ENCODE data around the gene FNDC3B. TPM values are rescaled to one million over a fixed set of nuclear protein-coding genes. Genes with fewer than 3 reads are reported as not detected.

Gene FNDC3B
- total and polyA plus RNA-seq, 4 donors, result 23.3 to 74.2 (median 32.9) TPM

GRCh38 chr3:172057059-172057458 is 17.7 kb downstream of the FNDC3B start:
- no peak for DNase-seq (ENCODE audit: low spot score)
- H3K4me1 ChIP-seq (ENCODE audit: control insufficient read depth in 4 of 4, insufficient read depth in 4 of 4, low read length in 3 of 4), result peaks cover 13 to 55% (median 28%) of the 10 kb centered on the region in 4 donors
- no peak overlapping the region for H3K4me3 ChIP-seq (ENCODE audit: low read depth in 1 of 3, low read length in 3 of 3)
- WGBS, result 60% methylated on average over 3 of the region's 3 CpGs
- H3K36me3 ChIP-seq (ENCODE audit: control insufficient read depth in 4 of 4, insufficient read depth in 3 of 4, low read depth in 1 of 4, low read length in 3 of 4), result peaks cover 0 to 3% (median 2%) of the 10 kb centered on the region in 4 donors
- no peaks in the 10 kb centered on the region for H3K9me3 ChIP-seq (ENCODE audit: control insufficient read depth in 4 of 4, low read length in 3 of 4)
- no peak overlapping the region for H3K27ac ChIP-seq (ENCODE audit: low read depth in 1 of 2, low read length in 2 of 2)
- TF ChIP-seq RAD21 (IDR thresholded peaks at IDR 0.05) (no peak), SP1 (IDR thresholded peaks at IDR 0.05) (no peak)
- H3K9ac ChIP-seq (ENCODE audit: low read depth in 1 of 2, low read length in 2 of 2), result no peak overlapping the region
- H3K27me3 ChIP-seq (ENCODE audit: control insufficient read depth in 4 of 4, insufficient read depth in 4 of 4, low read length in 3 of 4), result no peaks in the 10 kb centered on the region

- no peak overlapping the region for H3K27ac ChIP-seq (ENCODE audit: low read depth in 1 of 2, low read length in 2 of 2)
- 45% methylated on average over 3 of the region's 3 CpGs for WGBS
Observed at GRCh38 chr3:172057624-172058327, 18.4 kb downstream of the FNDC3B start.

GRCh38 chr3:172059532-172059931 is 20.2 kb downstream of the FNDC3B start:
- Histone ChIP-seq H3K27ac (ENCODE audit: low read depth in 1 of 2, low read length in 2 of 2) (peak overlapping the region; percentile 53), H3K4me3 (ENCODE audit: low read depth in 1 of 3, low read length in 3 of 3) (no peak overlapping the region), H3K27me3 (ENCODE audit: control insufficient read depth in 4 of 4, insufficient read depth in 4 of 4, low read length in 3 of 4) (no peaks in the 10 kb centered on the region), H3K4me1 (ENCODE audit: control insufficient read depth in 4 of 4, insufficient read depth in 4 of 4, low read length in 3 of 4) (peaks cover 15 to 74% (median 35%) of the 10 kb centered on the region in 4 donors), H3K9me3 (ENCODE audit: control insufficient read depth in 4 of 4, low read length in 3 of 4) (no peaks in the 10 kb centered on the region), H3K9ac (ENCODE audit: low read depth in 1 of 2, low read length in 2 of 2) (peak overlapping the region; percentile 44 to 69), H3K36me3 (ENCODE audit: control insufficient read depth in 4 of 4, insufficient read depth in 3 of 4, low read depth in 1 of 4, low read length in 3 of 4) (peaks cover 0 to 5% (median under 1%) of the 10 kb centered on the region in 4 donors)
- DNase-seq (ENCODE audit: low spot score), result no peak
- 26% methylated on average over 3 of the region's 3 CpGs for WGBS
- TF ChIP-seq REST (IDR thresholded peaks at IDR 0.05), result no peak
- no peak for TF ChIP-seq NR2F2 (IDR thresholded peaks at IDR 0.05)
- TF ChIP-seq FOXA2 (IDR thresholded peaks at IDR 0.05), result peak; percentile 80
- TF ChIP-seq HNF4G (IDR thresholded peaks at IDR 0.05), result no peak
- no peak for TF ChIP-seq ATF3 (IDR thresholded peaks at IDR 0.05)
- TF ChIP-seq EGR1 (IDR thresholded peaks at IDR 0.05; ENCODE audit: low read depth in 2 of 2), result peak; percentile 36 to 74
- TF ChIP-seq ZBTB33 (IDR thresholded peaks at IDR 0.05), result no peak
- TF ChIP-seq YY1 (IDR thresholded peaks at IDR 0.05), result peak; percentile 21
- TF ChIP-seq HNF4A (conservative IDR thresholded peaks at IDR 0.05), result peak; percentile 32 to 43
- TF ChIP-seq JUND (IDR thresholded peaks at IDR 0.05), result peak in 1 of 2 donors; percentile 58
- TF ChIP-seq SP1 (IDR thresholded peaks at IDR 0.05), result peak; percentile 51
- peak in 1 of 2 donors; percentile 15 for TF ChIP-seq RAD21 (IDR thresholded peaks at IDR 0.05)
- peak; percentile 79 for TF ChIP-seq FOXA1 (IDR thresholded peaks at IDR 0.05)
- TF ChIP-seq TAF1 (conservative IDR thresholded peaks at IDR 0.05), result no peak
- no peak for TF ChIP-seq MAX (IDR thresholded peaks at IDR 0.05)

More at GRCh38 chr3:172057624-172058327, 18.4 kb downstream of the FNDC3B start:
- H3K4me1 ChIP-seq (ENCODE audit: control insufficient read depth in 4 of 4, insufficient read depth in 4 of 4, low read length in 3 of 4), result peaks cover 14 to 62% (median 34%) of the 10 kb centered on the region in 4 donors
- no peaks in the 10 kb centered on the region for H3K27me3 ChIP-seq (ENCODE audit: control insufficient read depth in 4 of 4, insufficient read depth in 4 of 4, low read length in 3 of 4)
- H3K9me3 ChIP-seq (ENCODE audit: control insufficient read depth in 4 of 4, low read length in 3 of 4), result no peaks in the 10 kb centered on the region
- H3K9ac ChIP-seq (ENCODE audit: low read depth in 1 of 2, low read length in 2 of 2), result no peak overlapping the region
- H3K36me3 ChIP-seq (ENCODE audit: control insufficient read depth in 4 of 4, insufficient read depth in 3 of 4, low read depth in 1 of 4, low read length in 3 of 4), result peaks cover 0 to 3% (median 2%) of the 10 kb centered on the region in 4 donors
- TF ChIP-seq HNF4G (IDR thresholded peaks at IDR 0.05) (no peak), RXRA (IDR thresholded peaks at IDR 0.05) (no peak), MAX (IDR thresholded peaks at IDR 0.05) (no peak), ZBTB33 (IDR thresholded peaks at IDR 0.05) (no peak)
- DNase-seq (ENCODE audit: low spot score), result no peak
- H3K4me3 ChIP-seq (ENCODE audit: low read depth in 1 of 3, low read length in 3 of 3), result no peak overlapping the region

Measured in liver (tissue), 9 donors.